H1 (cell line): Measurements from ENCODE around the gene TMEM92. TPM values are rescaled to one million over a fixed set of nuclear protein-coding genes. Genes with fewer than 3 reads are reported as not detected.

Source experiments
- CTCF ChIA-PET: fragments of 300-600 bp; sonication (Branson Sonifier 250); formaldehyde crosslinking; loops from one replicate; lab custom pipeline; 2021; ENCODE audit not compliant: partially characterized antibody; lab: Charles Lee
- POLR2A ChIA-PET: fragments of 300-600 bp; sonication (Branson Sonifier 250); formaldehyde crosslinking; loops from one replicate; lab custom pipeline; 2021; ENCODE audit warnings: inconsistent platforms; ENCODE audit not compliant: partially characterized antibody; lab: Charles Lee
- DNase-seq, 2 experiments: peaks; one replicate each; pipeline versions ENCODE4 v3.0.0 to v3.0.0-alpha.2; 2010 to 2022; ENCODE audit warnings: low spot score in 2 of 2, low read depth in 1 of 2, mixed read lengths in 1 of 2
- FAIRE-seq: peaks from 2 replicates; lab custom pipeline; 2011; peaks lifted over from hg19 to GRCh38; lab: Jason Lieb, UNC
- H2AFZ ChIP-seq: 2 replicates; pipeline ENCODE4 v1.8.1; 2012; ENCODE audit warnings: low read length, inconsistent platforms
- H2AK5ac ChIP-seq: 2 replicates; pipeline ENCODE4 v1.6.1; 2013; ENCODE audit warnings: low read depth, low read length
- H2BK120ac ChIP-seq: replicated peaks from 2 replicates; pipeline ENCODE3; 2013; ENCODE audit warnings: low read depth, low read length, inconsistent platforms
- H2BK12ac ChIP-seq: 2 replicates; pipeline ENCODE4 v1.6.1; 2013; ENCODE audit warnings: low read depth, low read length
- H2BK15ac ChIP-seq: 2 replicates; pipeline ENCODE4 v1.6.1; 2013; ENCODE audit warnings: low read length
- H2BK20ac ChIP-seq: 2 replicates; pipeline ENCODE4 v1.6.1; 2013; ENCODE audit warnings: low read length
- H2BK5ac ChIP-seq: 2 replicates; pipeline ENCODE4 v1.6.1; 2013; ENCODE audit warnings: low read depth, low read length
- H3K14ac ChIP-seq: 2 replicates; pipeline ENCODE4 v1.6.1; 2013; ENCODE audit warnings: inconsistent platforms; ENCODE audit not compliant: insufficient read length
- H3K18ac ChIP-seq: 2 replicates; pipeline ENCODE4 v1.6.1; 2013; ENCODE audit warnings: low read length; ENCODE audit errors: extremely low read depth
- H3K23ac ChIP-seq: 2 replicates; pipeline ENCODE4 v1.6.1; 2013; ENCODE audit warnings: inconsistent platforms; ENCODE audit not compliant: insufficient read length
- H3K23me2 ChIP-seq: 2 replicates; pipeline ENCODE4 v1.6.1; 2013; ENCODE audit warnings: low read depth, low read length
- H3K27ac ChIP-seq: 2 replicates; pipeline ENCODE4 v1.6.1; 2011; ENCODE audit warnings: low read depth, low read length, inconsistent platforms
- H3K27me3 ChIP-seq, 4 experiments: replicated peaks in 1 of 4; 1 replicate in 1 of 4; 2 replicates in 3 of 4; pipeline versions ENCODE4 v1.6.1 to v1.8.1; 2011 to 2013; ENCODE audit warnings: low read length in 3 of 4, mild to moderate bottlenecking in 3 of 4, inconsistent platforms in 2 of 4, mixed read lengths in 2 of 4, moderate library complexity in 1 of 4; ENCODE audit not compliant: control insufficient read depth in 3 of 4, insufficient read depth in 3 of 4; ENCODE audit errors: extremely low read depth in 1 of 4
- H3K36me3 ChIP-seq, 4 experiments: 2 replicates each; pipeline versions ENCODE4 v1.6.1 to v1.8.1; 2011 to 2013; ENCODE audit warnings: mild to moderate bottlenecking in 4 of 4, low read length in 3 of 4, moderate library complexity in 2 of 4, control low read depth in 1 of 4, inconsistent platforms in 1 of 4; ENCODE audit not compliant: insufficient read depth in 4 of 4, control insufficient read depth in 2 of 4
- H3K4ac ChIP-seq: replicated peaks from 2 replicates; pipeline ENCODE3; 2013; ENCODE audit warnings: low read length, low read depth, mixed read lengths, inconsistent platforms; ENCODE audit not compliant: insufficient read length
- H3K4me1 ChIP-seq, 4 experiments: replicated peaks in 1 of 4; 1 replicate in 1 of 4; 2 replicates in 3 of 4; pipeline versions ENCODE4 v1.6.1 to v1.8.1; 2011 to 2013; ENCODE audit warnings: low read length in 3 of 4, inconsistent platforms in 2 of 4, mixed read lengths in 1 of 4; ENCODE audit not compliant: insufficient read depth in 4 of 4, control insufficient read depth in 3 of 4
- H3K4me2 ChIP-seq, 2 experiments: 2 replicates each; pipeline versions ENCODE4 v1.6.1 to v1.8.1; 2011 to 2013; ENCODE audit warnings: low read depth in 2 of 2, low read length in 2 of 2, control low read depth in 1 of 2, inconsistent platforms in 1 of 2, mild to moderate bottlenecking in 1 of 2; ENCODE audit not compliant: insufficient read depth in 1 of 2
- H3K4me3 ChIP-seq, 4 experiments: fragments of 200-600, 300-600 bp in 1 of 4; sonication (generic), shearing (Covaris generic), sonication (Bioruptor Twin) in 1 of 4; 2 replicates each; pipeline versions ENCODE4 v1.5.1 to v1.8.1; 2011 to 2016; ENCODE audit warnings: low read length in 4 of 4, low read depth in 3 of 4, control low read depth in 2 of 4, inconsistent platforms in 2 of 4, mild to moderate bottlenecking in 2 of 4, mixed read lengths in 1 of 4, moderate library complexity in 1 of 4; ENCODE audit not compliant: insufficient read depth in 2 of 4; ENCODE audit errors: extremely low read depth in 1 of 4
- H3K56ac ChIP-seq: replicated peaks from 2 replicates; pipeline ENCODE3; 2013; ENCODE audit warnings: low read depth, mild to moderate bottlenecking, mixed read lengths, low read length, inconsistent platforms; ENCODE audit not compliant: insufficient read length
- H3K79me1 ChIP-seq: 2 replicates; pipeline ENCODE4 v1.6.1; 2013; ENCODE audit warnings: low read depth, low read length, control low read depth
- H3K79me2 ChIP-seq, 2 experiments: 2 replicates each; pipeline versions ENCODE4 v1.6.1 to v1.8.1; 2012 to 2013; ENCODE audit warnings: low read length in 2 of 2, mild to moderate bottlenecking in 2 of 2, inconsistent platforms in 1 of 2; ENCODE audit not compliant: insufficient read depth in 2 of 2, control insufficient read depth in 1 of 2
- H3K9ac ChIP-seq, 4 experiments: replicated peaks in 1 of 4; 1 replicate in 1 of 4; 2 replicates in 3 of 4; pipeline versions ENCODE4 v1.6.1 to v1.8.1; 2011 to 2013; ENCODE audit warnings: low read depth in 3 of 4, low read length in 3 of 4, control low read depth in 2 of 4, mild to moderate bottlenecking in 2 of 4, moderate library complexity in 2 of 4, inconsistent platforms in 1 of 4; ENCODE audit errors: extremely low read depth in 1 of 4
- H3K9me3 ChIP-seq, 2 experiments: 2 replicates each; pipeline versions ENCODE4 v1.6.1 to v1.8.1; 2012 to 2013; ENCODE audit warnings: mild to moderate bottlenecking in 2 of 2, moderate library complexity in 2 of 2, control low read depth in 1 of 2, inconsistent platforms in 1 of 2, low read depth in 1 of 2, low read length in 1 of 2, mixed read lengths in 1 of 2; ENCODE audit not compliant: insufficient read depth in 2 of 2
- H4K20me1 ChIP-seq, 2 experiments: replicated peaks in 1 of 2; 2 replicates each; pipeline versions ENCODE3 to v1.8.1; 2011 to 2013; ENCODE audit warnings: inconsistent platforms in 2 of 2, low read length in 2 of 2, mild to moderate bottlenecking in 1 of 2; ENCODE audit not compliant: insufficient read depth in 2 of 2, control insufficient read depth in 1 of 2
- H4K5ac ChIP-seq: 2 replicates; pipeline ENCODE4 v1.6.1; 2013; ENCODE audit warnings: low read length, low read depth, mixed read lengths, inconsistent platforms; ENCODE audit not compliant: insufficient read length
- H4K8ac ChIP-seq: 2 replicates; pipeline ENCODE4 v1.8.0; 2013; ENCODE audit warnings: mild to moderate bottlenecking, moderate library complexity, low read length, inconsistent platforms; ENCODE audit not compliant: insufficient read depth; ENCODE audit errors: extremely low read depth
- H4K91ac ChIP-seq: replicated peaks from 2 replicates; pipeline ENCODE3; 2013; ENCODE audit warnings: low read length, mixed read lengths, inconsistent platforms; ENCODE audit not compliant: insufficient read length
- USF2 ChIP-seq: IDR thresholded peaks from 2 replicates; pipeline ENCODE4 v1.6.1; 2011; ENCODE audit warnings: low read length, improper control_type of control experiment
- WGBS, 2 experiments: shearing (Covaris generic) in 1 of 2; methylation state at CpG; one replicate each; pipeline versions ENCODE4 v1.1.6 to v1.1.7; 2013 to 2015; ENCODE audit warnings: low lambda C conversion rate in 2 of 2, mixed read lengths in 2 of 2, inconsistent platforms in 1 of 2, low coverage in 1 of 2, missing lambda C conversion rate in 1 of 2; ENCODE audit not compliant: insufficient replicate concordance in 2 of 2, insufficient coverage in 1 of 2, insufficient read length in 1 of 2; ENCODE audit errors: extremely low coverage in 1 of 2, missing lambda C conversion rate in 1 of 2; 5-methylcytosine and 5-hydroxymethylcytosine counted together
- polyA plus RNA-seq, 7 experiments: library from polyadenylated mRNA; depleted of rRNA in 3 of 7; stranded (reverse) in 5 of 7; unstranded in 2 of 7; fragments of >200 nt in 5 of 7; fragments of 200-250 nt in 2 of 7; gene quantifications; 1 replicate in 5 of 7; 2 replicates in 1 of 7; 4 replicates in 1 of 7; pipeline versions ENCODE4 v1.2.1 to v1.2.3, GENCODE V29; 2011 to 2013; ENCODE audit warnings: missing spikeins in 2 of 7, mixed read lengths in 2 of 7
- total RNA-seq: library from RNA; stranded (reverse); fragmentation: NEBNext Ultra II Directional; extraction: Animal tissue kit (Norgen Biotek cat#: 25700); gene quantifications from 2 replicates; pipeline ENCODE4 v1.2.1, GENCODE V29; 2021
- TF ChIP-seq, protein P1 (sequence below): IDR thresholded peaks from 2 replicates; pipeline ENCODE4 v1.6.1; 2012; ENCODE audit warnings: inconsistent platforms

TMEM92 gene
- total and polyA plus RNA-seq, 2 of the 8 experiments (the other 6 are each of a cell fraction or from before 2014, with no cell fraction given): 11.9 to 24.8 TPM

- CTCF ChIA-PET: interaction anchor here (1.0 to 4.9 kb wide), 14 partner anchors 9 to 172 kb away, joined by 3 to 24 read pairs (median 4); partner anchors contain the start of genes CHAD and COL1A1
- no peak for TF ChIP-seq USF2
- TF ChIP-seq, protein P1, sequence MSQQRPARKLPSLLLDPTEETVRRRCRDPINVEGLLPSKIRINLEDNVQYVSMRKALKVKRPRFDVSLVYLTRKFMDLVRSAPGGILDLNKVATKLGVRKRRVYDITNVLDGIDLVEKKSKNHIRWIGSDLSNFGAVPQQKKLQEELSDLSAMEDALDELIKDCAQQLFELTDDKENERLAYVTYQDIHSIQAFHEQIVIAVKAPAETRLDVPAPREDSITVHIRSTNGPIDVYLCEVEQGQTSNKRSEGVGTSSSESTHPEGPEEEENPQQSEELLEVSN: peak; percentile 52; the same call in 1 of the 2 replicates
- TF ChIP-seq, all 59 proteins: peak for 1
Measured at GRCh38 chr17:50312308-50312707, 38.0 kb downstream of the TMEM92 start.

More at GRCh38 chr17:50312308-50312707, 38.0 kb downstream of the TMEM92 start:
- Histone ChIP-seq H3K18ac (no peak overlapping the region), H2BK5ac (no peak overlapping the region), H3K4me1 (peaks cover 2 to 12% (median 7%) of the 10 kb centered on the region in 4 experiments; a peak in 4 of 7 replicates), H3K27ac (no peak overlapping the region), H2BK15ac (no peak overlapping the region; the same call in 1 of the 2 replicates), H2BK120ac (no peak overlapping the region), H4K20me1 (no peaks in the 10 kb centered on the region), H2AFZ (0 out of 2 replicates have a peak overlapping the region, but pooled peaks have one; percentile 10), H3K79me1 (no peaks in the 10 kb centered on the region), H3K36me3 (no peaks in the 10 kb centered on the region), H3K4ac (no peak overlapping the region), H3K14ac (no peak overlapping the region), H4K8ac (no peak overlapping the region), H3K9ac (no peak overlapping the region), H4K91ac (no peak overlapping the region), H3K23me2 (no peaks in the 10 kb centered on the region), H3K9me3 (0 out of 4 replicates have a peak, but pooled peaks cover 0 to 3% of the 10 kb centered on the region in 2 experiments), H3K23ac (no peak overlapping the region), H3K4me3 (no peak overlapping the region), H2BK12ac (no peak overlapping the region), H4K5ac (no peak overlapping the region), H3K79me2 (no peaks in the 10 kb centered on the region), H2AK5ac (no peak overlapping the region), H3K27me3 (no peaks in the 10 kb centered on the region), H2BK20ac (0 out of 2 replicates have a peak overlapping the region, but pooled peaks have one; percentile 23), H3K56ac (no peak overlapping the region), H3K4me2 (no peak overlapping the region)
- POLR2A ChIA-PET: interaction anchor here (1.1 to 1.2 kb wide), 2 partner anchors 17 to 53 kb away, joined by 3 read pairs; no protein-coding TSS in a partner anchor
- FAIRE-seq: no peak
- no peak for DNase-seq
- 73% methylated on average over 5 of the region's 5 CpGs; no CpG with 5 or more reads in 1 of the 2 experiments for WGBS, 2 experiments
